ENCODE measurements around the gene CHD9.

Gene CHD9

DNA sequence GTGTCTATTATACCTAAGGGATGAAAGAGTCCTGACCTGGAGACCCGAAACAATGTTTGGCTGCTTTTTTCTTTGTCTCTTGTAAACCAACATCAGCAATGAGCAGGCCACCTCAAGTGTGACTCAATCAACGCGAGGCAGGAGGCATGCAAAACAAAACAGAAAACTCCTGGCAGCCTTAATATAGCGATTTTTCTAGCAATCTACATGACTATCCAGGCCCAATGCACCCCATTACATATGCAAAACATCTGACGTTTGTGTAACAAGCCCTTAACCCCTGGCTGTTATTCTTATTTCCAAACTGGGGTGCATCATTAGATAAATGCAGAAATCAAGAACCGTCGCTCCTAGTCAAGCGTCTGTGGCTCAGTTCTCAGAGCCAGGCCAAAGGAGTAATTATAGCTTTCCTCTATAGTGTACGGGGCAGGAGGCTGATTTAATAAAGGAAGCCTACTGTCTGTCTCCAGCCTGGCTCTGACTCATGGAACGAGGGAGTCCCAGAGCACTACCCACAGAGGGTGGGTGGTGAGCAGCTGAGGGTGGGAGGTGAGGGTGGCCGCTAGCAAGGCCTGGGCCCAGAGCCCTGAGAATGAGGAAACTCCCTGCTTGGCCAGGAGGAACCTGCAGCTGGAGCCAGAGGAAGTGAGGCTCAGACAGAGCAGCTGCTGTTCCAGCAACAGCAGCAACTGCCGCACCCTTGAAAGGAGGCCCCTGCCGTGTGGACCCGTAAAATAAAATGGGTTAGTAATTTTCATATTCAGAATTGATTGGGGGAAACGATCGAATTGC is 43.9 kb downstream of the CHD9 start:
- DNase-seq: peak; percentile 98

- DNase-seq: peak; percentile 99
Observed at GRCh38 chr16:53099318-53100130, 44.7 kb downstream of the CHD9 start.

- DNase-seq: no peak
Observed at GRCh38 chr16:53100131-53100748, 45.4 kb downstream of the CHD9 start.

DNA sequence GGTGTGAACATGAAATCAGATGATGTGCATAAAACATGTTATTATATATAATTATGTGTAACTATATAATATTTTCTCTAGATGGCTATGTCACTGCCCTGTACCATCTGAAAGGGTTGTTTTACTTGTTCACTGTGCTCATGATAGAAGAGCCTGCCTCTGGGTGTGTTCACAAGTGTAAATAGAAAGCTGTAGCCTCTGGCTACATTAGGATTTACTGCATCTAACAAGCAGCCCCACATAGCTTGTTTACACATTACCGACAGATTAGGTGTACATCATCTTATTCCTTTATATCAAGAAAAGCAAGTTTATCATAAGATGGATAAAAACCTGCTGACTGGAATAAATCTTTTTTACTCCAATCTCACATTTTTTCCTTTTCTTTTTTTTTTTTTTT is 46.1 kb downstream of the CHD9 start:
- no peak for DNase-seq

- DNase-seq: peak; percentile 75
Observed at GRCh38 chr16:53103811-53104210, 49.0 kb downstream of the CHD9 start.

- DNase-seq: no peak
Observed at GRCh38 chr16:53105565-53105964, 50.8 kb downstream of the CHD9 start.

DNA sequence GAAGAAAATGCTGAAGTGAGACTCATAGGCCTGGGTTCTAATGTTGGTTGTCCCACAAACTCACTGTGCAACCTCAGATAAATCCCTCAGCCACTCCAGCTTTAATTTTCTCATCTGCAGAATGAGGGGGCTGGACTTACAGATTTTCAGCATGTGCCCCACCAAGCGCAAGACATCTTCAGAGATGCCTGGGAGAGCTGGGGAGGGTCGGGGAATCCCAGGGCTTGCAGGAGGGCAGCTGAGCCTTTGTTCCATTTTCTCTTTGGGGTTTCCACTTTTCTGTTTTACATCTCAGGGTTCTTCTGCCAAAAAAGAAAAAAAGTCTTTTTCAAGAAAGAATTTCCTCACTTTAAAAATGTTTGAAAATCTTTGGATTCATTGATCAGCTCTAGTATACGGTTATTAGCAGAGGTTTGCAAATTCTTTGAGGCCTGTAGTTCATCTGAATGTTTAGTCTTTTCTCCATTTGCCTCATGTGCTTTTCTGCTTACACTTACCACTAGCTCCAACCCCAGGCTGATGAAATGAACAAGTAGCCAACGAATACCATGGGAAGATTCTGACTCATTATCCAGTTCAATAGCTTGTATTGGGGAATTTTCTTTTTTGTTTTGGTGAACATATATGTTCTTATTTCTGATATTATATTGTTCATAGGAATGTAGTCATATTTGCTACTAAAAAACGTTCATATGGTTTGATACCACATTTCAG is 56.4 kb downstream of the CHD9 start:
- DNase-seq: no peak

GRCh38 chr16:53112015-53112414 is 57.2 kb downstream of the CHD9 start:
- no peak for DNase-seq

- DNase-seq: no peak
Observed at GRCh38 chr16:53115047-53115446, 60.3 kb downstream of the CHD9 start.

- no peak for DNase-seq
Observed at GRCh38 chr16:53115773-53116172, 61.0 kb downstream of the CHD9 start.

DNA sequence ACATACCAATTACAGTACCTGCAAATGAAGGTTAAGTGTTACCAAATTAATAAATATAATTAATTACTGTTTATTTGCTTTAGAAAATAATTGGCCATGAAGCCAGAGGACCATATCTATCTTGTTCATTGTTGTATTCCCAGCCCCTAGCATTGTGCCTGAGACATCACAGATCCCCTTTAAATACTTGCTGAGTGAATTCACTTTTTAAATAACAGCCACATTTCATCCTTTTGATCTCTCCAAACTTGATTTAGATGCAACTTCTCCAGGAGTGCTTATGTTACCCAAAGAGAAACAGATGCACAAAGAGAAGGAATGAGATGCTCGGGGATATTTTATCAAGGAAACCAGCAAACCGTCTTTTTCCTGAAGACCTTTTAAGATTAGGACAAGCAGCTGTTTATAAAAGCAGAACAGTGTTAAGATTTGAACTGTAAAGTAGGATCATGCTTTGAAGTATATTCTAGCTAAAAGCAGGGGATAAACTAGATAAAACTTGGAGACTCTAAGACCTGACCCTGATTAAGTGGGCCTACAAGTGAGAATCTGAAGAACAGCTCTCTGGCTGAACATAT is 66.3 kb downstream of the CHD9 start:
- no peak for DNase-seq

DNA sequence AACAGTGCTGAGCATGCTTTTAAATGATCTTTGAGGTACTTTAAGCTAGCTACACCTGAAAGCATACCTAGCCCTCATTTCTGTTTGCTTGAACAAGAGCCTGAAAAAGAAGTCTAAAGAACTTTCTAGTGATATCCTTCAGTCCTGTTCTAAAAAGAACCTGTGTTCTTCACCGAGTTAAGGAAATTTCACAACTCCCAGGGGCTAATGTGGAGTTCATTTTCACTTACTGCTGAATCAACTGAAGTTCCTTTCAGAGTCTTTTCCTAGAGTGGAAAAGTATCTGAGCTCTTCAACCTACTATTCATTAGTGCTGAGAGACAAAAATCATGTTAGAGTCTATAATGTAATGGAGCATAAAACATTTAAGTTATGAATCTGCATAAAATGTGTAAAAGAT is 66.9 kb downstream of the CHD9 start:
- no peak for DNase-seq

- no peak for DNase-seq
Observed at GRCh38 chr16:53123747-53124146, 69.0 kb downstream of the CHD9 start.

DNA sequence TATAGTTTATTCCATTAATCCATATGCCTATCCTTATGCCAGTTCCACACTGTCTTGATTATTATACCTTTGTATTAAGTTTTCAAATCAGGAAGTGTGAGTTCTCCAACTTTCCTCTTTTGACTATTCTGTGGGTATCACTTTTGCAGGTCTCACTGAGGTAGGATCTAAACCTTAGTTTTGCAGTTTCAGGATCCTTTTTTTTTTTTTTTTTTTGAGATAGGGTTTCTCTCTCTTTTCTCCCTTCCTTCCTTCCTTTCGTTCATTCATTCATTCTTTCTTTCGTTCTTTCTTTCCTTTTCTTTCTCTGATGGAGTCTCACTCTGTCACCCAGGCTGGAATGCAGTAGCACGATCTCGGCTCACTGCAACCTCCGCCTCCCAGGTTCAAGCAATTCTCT is 71.6 kb downstream of the CHD9 start:
- no peak for DNase-seq

DNA sequence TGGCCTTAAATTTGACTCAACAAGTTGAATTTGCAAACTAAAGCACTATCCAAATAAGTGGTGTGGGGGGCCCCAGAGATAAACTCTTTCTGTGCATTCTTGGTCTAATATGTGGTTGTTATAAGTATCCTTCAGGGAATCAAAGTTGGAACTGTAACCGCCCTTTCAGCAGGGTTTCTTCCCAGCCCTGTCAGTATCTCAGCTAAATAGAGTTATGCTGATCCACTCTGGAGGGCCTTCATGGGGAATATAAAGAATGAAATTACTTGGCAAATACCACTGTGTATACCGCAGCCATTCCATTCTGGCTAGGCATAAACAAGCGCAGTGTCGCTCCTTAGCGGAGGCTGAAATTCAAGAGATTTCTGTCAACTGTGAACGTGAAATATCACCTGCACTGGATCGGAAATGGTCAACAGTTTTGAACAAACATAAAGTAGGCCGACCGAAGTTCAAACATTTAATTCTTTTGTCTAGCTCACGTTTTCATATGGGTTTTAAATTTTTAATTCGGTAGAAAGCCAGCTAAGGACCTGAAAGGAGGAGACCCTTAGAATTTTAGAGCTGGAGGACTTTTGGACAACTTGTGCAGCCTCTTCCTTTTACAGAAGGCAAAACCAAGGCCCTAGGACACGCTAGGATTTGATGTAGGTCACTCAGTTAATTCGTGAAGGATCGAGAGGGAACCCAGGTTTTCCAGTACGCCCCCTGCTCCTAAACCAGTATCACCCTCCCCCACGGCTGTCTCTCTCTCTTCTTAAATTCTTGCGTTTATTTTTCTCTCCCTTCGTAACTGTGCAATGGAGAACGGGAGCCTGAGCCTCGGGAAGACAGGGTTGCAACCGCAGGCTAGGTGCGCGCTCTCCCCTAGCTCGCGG is 74.7 kb downstream of the CHD9 start:
- DNase-seq: no peak

DNA sequence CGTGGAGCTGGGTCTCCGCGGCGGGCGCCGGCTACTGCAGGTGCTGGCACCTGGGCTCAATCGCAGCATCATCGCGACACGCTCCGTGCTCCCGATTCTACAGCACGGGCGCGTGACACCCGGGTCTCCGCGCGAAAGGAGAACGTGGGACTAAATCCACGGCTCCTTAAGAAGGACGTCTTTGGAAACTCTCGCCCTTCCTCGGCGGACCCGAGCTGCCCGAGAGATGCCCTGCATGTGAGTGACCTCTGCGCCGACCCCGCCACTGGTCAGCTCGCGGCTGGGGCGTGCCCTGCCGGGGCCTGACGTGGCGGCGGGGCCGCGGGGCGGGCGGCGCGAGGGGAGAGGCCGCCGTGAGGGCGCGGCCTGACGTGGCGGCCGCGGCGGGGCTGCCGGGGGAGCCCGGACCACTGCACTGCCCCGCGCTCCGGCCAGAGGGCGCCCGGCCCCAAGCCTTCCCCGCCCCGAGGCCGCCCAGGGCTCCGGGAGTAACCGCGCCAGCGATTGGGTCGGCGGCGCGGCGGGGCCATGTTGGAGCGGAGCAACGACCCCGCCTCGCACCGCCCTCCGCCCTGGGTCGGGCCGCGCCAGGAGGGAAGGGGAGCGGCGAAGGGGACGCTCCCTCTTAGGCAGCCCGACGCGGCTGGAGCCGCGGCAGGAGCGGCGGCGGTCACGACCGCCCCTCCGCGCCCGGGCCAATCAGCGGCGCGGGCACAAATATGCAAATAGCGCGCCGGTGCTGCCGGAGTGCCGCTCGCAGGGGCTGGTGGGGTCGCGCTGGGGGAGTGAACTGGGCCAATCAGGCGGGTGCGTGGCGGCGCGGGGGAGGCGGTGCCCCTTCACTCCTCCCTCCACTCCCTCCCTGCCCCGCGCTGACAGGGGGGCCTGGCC is 75.6 kb downstream of the CHD9 start:
- DNase-seq: peak; percentile 97

GRCh38 chr16:53131050-53131362 is 76.2 kb downstream of the CHD9 start:
- DNase-seq: no peak

GRCh38 chr16:53131363-53132071 is 76.7 kb downstream of the CHD9 start:
- peak; percentile 72 for DNase-seq

DNA sequence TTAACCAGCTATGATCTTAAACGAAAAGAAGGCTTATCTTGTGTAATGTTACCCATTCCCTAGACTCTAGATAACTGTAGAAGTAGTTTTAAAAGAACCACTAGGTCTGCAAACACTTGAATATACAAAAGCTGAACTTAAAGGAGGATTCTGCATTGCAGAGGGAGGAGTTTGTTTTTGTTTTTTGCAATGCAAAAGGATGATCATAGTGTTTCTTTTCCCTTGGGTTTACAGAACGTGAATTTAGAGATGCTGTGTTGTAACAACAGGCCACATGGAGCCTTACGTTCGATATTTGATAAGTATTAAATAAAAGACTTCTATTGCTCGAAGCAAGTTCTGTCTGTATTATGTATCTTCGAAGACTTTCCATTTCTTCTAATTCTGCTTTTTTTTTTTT is 77.6 kb downstream of the CHD9 start:
- no peak for DNase-seq

DNA sequence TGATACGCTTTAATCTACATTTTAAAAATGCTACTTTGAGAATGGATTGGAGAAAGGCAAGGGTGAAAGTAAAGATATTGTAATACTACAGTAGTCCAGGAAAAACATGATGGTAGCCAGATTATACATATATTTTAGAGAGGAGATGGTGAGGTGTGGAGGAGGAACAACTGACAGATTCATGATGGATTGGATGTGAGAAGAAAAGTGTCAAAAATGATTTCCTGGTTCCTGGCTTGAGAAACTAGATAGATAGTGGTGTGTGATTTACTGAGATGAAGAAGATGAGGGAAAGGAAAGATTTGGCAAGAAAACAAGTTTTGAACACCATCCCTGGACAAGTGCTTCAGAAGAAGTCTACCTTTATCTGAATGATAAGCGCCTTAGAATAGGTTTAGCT is 80.5 kb downstream of the CHD9 start:
- DNase-seq: no peak

All from islet precursor cell (in vitro differentiated cells).